GM18507 (cell line): ENCODE results near the gene NPLOC4.
A peak's percentile ranks its signal among the peaks of the same experiment; 100 is the strongest.

ENCODE experiments used
- DNase-seq: peaks from one replicate; pipeline ENCODE4 v3.0.0; 2011; ENCODE audit warnings: low read depth; ENCODE audit not compliant: insufficient read length; ENCODE audit errors: extremely low spot score
- FAIRE-seq: peaks from 2 replicates; lab custom pipeline; 2011; peaks lifted over from hg19 to GRCh38; lab: Jason Lieb, UNC

NPLOC4 gene

GRCh38 chr17:81665205-81666091 is 28.5 kb upstream of the NPLOC4 start:
- FAIRE-seq = no peak
- no peak for DNase-seq

- no peak for FAIRE-seq
- DNase-seq = no peak
Measured at GRCh38 chr17:81664051-81664470, 27.1 kb upstream of the NPLOC4 start.

- no peak for FAIRE-seq
Measured at GRCh38 chr17:81662002-81662401, 25.1 kb upstream of the NPLOC4 start.

GRCh38 chr17:81660441-81660840 is 23.5 kb upstream of the NPLOC4 start:
- FAIRE-seq = no peak

More at GRCh38 chr17:81662002-81662401, 25.1 kb upstream of the NPLOC4 start:
- DNase-seq = no peak

GRCh38 chr17:81659038-81659437 is 22.1 kb upstream of the NPLOC4 start:
- DNase-seq = no peak
- FAIRE-seq = peak; percentile 18

More at GRCh38 chr17:81660441-81660840, 23.5 kb upstream of the NPLOC4 start:
- no peak for DNase-seq

GRCh38 chr17:81656835-81657234 is 19.9 kb upstream of the NPLOC4 start:
- DNase-seq (no peak), FAIRE-seq (no peak)

GRCh38 chr17:81656118-81656743 is 19.3 kb upstream of the NPLOC4 start, which contains the start of gene PDE6G:
PDE6G (minus strand) TSS chr17:81656542; CDS start chr17:81653305, 3,237 bp downstream.
- no peak for DNase-seq
- no peak for FAIRE-seq

GRCh38 chr17:81655378-81656117 is 18.6 kb upstream of the NPLOC4 start:
- FAIRE-seq (no peak), DNase-seq (no peak)

GRCh38 chr17:81652906-81653771 is 16.2 kb upstream of the NPLOC4 start:
- DNase-seq (no peak), FAIRE-seq (no peak)

GRCh38 chr17:81651692-81652091 is 14.8 kb upstream of the NPLOC4 start:
- FAIRE-seq (no peak), DNase-seq (no peak)

- DNase-seq (no peak), FAIRE-seq (no peak)
Measured at GRCh38 chr17:81650951-81651350, 14.0 kb upstream of the NPLOC4 start.

GRCh38 chr17:81648707-81649085 is 11.8 kb upstream of the NPLOC4 start:
- no peak for FAIRE-seq

GRCh38 chr17:81648013-81648706 is 11.2 kb upstream of the NPLOC4 start:
- DNase-seq (no peak), FAIRE-seq (no peak)

More at GRCh38 chr17:81648707-81649085, 11.8 kb upstream of the NPLOC4 start:
- no peak for DNase-seq

GRCh38 chr17:81647640-81648012 is 10.7 kb upstream of the NPLOC4 start:
- FAIRE-seq = no peak
- no peak for DNase-seq

- FAIRE-seq (no peak), DNase-seq (no peak)
Measured at GRCh38 chr17:81646869-81647600, 10.1 kb upstream of the NPLOC4 start.

GRCh38 chr17:81644976-81645952 is 8.4 kb upstream of the NPLOC4 start:
- FAIRE-seq (no peak), DNase-seq (no peak)

GRCh38 chr17:81644496-81644895 is 7.6 kb upstream of the NPLOC4 start:
- no peak for DNase-seq
- FAIRE-seq = no peak
